Trophoblast cell (in vitro differentiated cells and primary cell): ENCODE results near the gene PSORS1C1.
"Not testable (repeated sequence)": the region's sequence is repeated elsewhere in the genome, so short reads cannot be mapped to it uniquely, and the experiment has no call there.

Source experiments
- DNase-seq, 2 donors: peaks; one replicate each; pipeline ENCODE4 v3.0.0-alpha.2; 2016
- H2AFZ ChIP-seq: 2 replicates; pipeline ENCODE4 v1.6.1; 2013; ENCODE audit warnings: low read length, moderate library complexity, mild to moderate bottlenecking; ENCODE audit not compliant: insufficient read depth, poor library complexity
- H2AK5ac ChIP-seq: 2 replicates; pipeline ENCODE4 v1.6.1; 2013; ENCODE audit warnings: mild to moderate bottlenecking, low read length
- H2BK120ac ChIP-seq: 2 replicates; pipeline ENCODE4 v1.6.1; 2013; ENCODE audit warnings: low read length, mild to moderate bottlenecking, moderate library complexity; ENCODE audit not compliant: insufficient read depth, poor library complexity
- H2BK12ac ChIP-seq: 2 replicates; pipeline ENCODE4 v1.6.1; 2013; ENCODE audit warnings: mild to moderate bottlenecking, low read length, moderate library complexity
- H2BK5ac ChIP-seq: 2 replicates; pipeline ENCODE4 v1.6.1; 2013; ENCODE audit warnings: low read length, low read depth, moderate library complexity, mild to moderate bottlenecking; ENCODE audit not compliant: poor library complexity
- H3K14ac ChIP-seq: 2 replicates; pipeline ENCODE4 v1.6.1; 2013; ENCODE audit warnings: mild to moderate bottlenecking, low read length
- H3K18ac ChIP-seq: 2 replicates; pipeline ENCODE4 v1.6.1; 2013; ENCODE audit warnings: mild to moderate bottlenecking, low read length
- H3K23ac ChIP-seq: 2 replicates; pipeline ENCODE4 v1.6.1; 2013; ENCODE audit warnings: low read length
- H3K27ac ChIP-seq: 2 replicates; pipeline ENCODE4 v1.5.1; 2013; ENCODE audit warnings: low read depth, mild to moderate bottlenecking, inconsistent platforms, low read length, moderate library complexity
- H3K27me3 ChIP-seq: 2 replicates; pipeline ENCODE4 v1.6.1; 2013; ENCODE audit warnings: inconsistent platforms, mild to moderate bottlenecking, low read length, moderate library complexity; ENCODE audit not compliant: insufficient read depth
- H3K36me3 ChIP-seq, 2 experiments: 1 replicate in 1 of 2; 2 replicates in 1 of 2; pipeline ENCODE4 v1.6.1; 2013; ENCODE audit warnings: low read length in 2 of 2, mild to moderate bottlenecking in 2 of 2, moderate library complexity in 1 of 2; ENCODE audit not compliant: insufficient read depth in 2 of 2, control insufficient read depth in 1 of 2
- H3K4ac ChIP-seq: 2 replicates; pipeline ENCODE4 v1.6.1; 2013; ENCODE audit warnings: low read depth, mild to moderate bottlenecking, low read length, moderate library complexity
- H3K4me1 ChIP-seq, 2 experiments: 1 replicate in 1 of 2; 2 replicates in 1 of 2; pipeline ENCODE4 v1.6.1; 2013; ENCODE audit warnings: low read length in 2 of 2, mild to moderate bottlenecking in 2 of 2, moderate library complexity in 1 of 2; ENCODE audit not compliant: insufficient read depth in 2 of 2, control insufficient read depth in 1 of 2
- H3K4me2 ChIP-seq: 2 replicates; pipeline ENCODE4 v1.6.1; 2013; ENCODE audit warnings: inconsistent platforms, mild to moderate bottlenecking, low read length, moderate library complexity
- H3K4me3 ChIP-seq: 2 replicates; pipeline ENCODE4 v1.5.1; 2013; ENCODE audit warnings: mild to moderate bottlenecking, low read depth, low read length, inconsistent platforms
- H3K79me1 ChIP-seq: one replicate; pipeline ENCODE4 v1.6.1; 2013; ENCODE audit warnings: low read length
- H3K79me2 ChIP-seq: 2 replicates; pipeline ENCODE4 v1.6.1; 2013; ENCODE audit warnings: low read length, mild to moderate bottlenecking; ENCODE audit not compliant: control insufficient read depth, insufficient read depth, poor library complexity
- H3K9ac ChIP-seq: 2 replicates; pipeline ENCODE4 v1.6.1; 2013; ENCODE audit warnings: mild to moderate bottlenecking, low read length
- H3K9me3 ChIP-seq: 2 replicates; pipeline ENCODE4 v1.6.1; 2013; ENCODE audit warnings: low read depth, mild to moderate bottlenecking, control low read depth, inconsistent platforms, low read length; ENCODE audit not compliant: insufficient read depth
- H4K12ac ChIP-seq: 2 replicates; pipeline ENCODE4 v1.6.1; 2013; ENCODE audit warnings: low read depth, mild to moderate bottlenecking, low read length, moderate library complexity
- H4K8ac ChIP-seq: 2 replicates; pipeline ENCODE4 v1.6.1; 2013; ENCODE audit warnings: low read depth, mild to moderate bottlenecking, low read length, moderate library complexity
- H4K91ac ChIP-seq: one replicate; pipeline ENCODE4 v1.6.1; 2013; ENCODE audit warnings: low read depth, mild to moderate bottlenecking, low read length, moderate library complexity
- WGBS: extraction: QIAGEN DNeasy Blood & Tissue Kit; methylation state at CpG from one replicate; pipeline ENCODE4 v1.1.7; 2013; ENCODE audit warnings: missing lambda C conversion rate; ENCODE audit not compliant: insufficient read length, insufficient coverage; ENCODE audit errors: extremely low coverage; 5-methylcytosine and 5-hydroxymethylcytosine counted together

The PSORS1C1 gene

DNA sequence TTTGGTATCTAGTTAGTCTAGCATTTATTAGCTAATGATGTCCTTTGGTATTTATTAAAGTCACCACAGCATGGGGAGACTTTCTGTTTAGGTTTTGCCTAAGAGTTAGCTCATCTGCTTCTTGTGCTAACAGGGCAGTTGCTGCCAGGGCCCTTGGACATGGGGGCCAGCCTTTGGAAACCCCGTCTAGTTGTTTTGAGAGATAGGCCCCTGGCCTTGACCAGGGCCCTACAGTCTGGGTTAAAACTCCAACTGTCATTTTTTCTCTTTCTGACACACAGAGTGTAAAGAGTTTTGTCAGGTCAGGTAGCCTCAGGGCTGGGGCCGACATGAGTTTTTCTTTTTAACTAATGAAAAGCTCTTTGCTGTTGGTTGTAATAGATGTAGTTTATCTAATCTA lies 68.7 kb downstream of the PSORS1C1 start:
- H2BK12ac ChIP-seq, H3K14ac ChIP-seq, H4K91ac ChIP-seq, H3K4me3 ChIP-seq, H3K4me2 ChIP-seq, H3K27me3 ChIP-seq, H3K9ac ChIP-seq, H2BK120ac ChIP-seq, H4K12ac ChIP-seq, H3K36me3 ChIP-seq, H2AFZ ChIP-seq, H3K4me1 ChIP-seq, H4K8ac ChIP-seq, H3K9me3 ChIP-seq, DNase-seq, H2BK5ac ChIP-seq, H3K79me1 ChIP-seq, H3K4ac ChIP-seq, H2AK5ac ChIP-seq, H3K27ac ChIP-seq, H3K18ac ChIP-seq, H3K79me2 ChIP-seq, H3K23ac ChIP-seq: not testable (repeated sequence)
- no CpG with 5 or more reads among the region's 2 CpGs for WGBS

DNA sequence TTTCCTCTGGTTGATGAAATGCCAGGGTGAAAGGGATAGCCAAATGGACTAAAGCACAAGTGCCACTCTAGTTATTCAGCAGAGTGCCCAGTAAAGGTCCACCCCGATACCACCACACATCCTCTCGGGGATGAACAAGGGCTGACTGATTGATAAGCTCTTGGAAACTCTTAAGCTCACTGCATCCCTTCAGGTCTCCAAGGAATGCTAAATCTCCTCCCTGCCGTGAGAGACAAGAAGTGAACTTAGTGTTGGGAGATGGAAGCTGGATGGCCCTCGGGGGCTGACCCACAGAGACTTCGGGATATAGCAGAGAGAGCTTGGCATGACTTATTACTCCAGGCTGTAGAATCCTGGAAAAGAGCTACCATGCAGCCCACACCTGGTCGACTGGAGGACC lies 69.3 kb downstream of the PSORS1C1 start:
- H3K27me3 ChIP-seq, H3K4me3 ChIP-seq, H2BK12ac ChIP-seq, H3K79me2 ChIP-seq, H3K4me1 ChIP-seq, H3K36me3 ChIP-seq, H3K9ac ChIP-seq, H4K8ac ChIP-seq, H3K4ac ChIP-seq, DNase-seq, H2BK120ac ChIP-seq, H2AFZ ChIP-seq, H3K23ac ChIP-seq, H2AK5ac ChIP-seq, H3K79me1 ChIP-seq, H3K14ac ChIP-seq, H2BK5ac ChIP-seq, H3K9me3 ChIP-seq, H4K91ac ChIP-seq, H4K12ac ChIP-seq, H3K4me2 ChIP-seq, H3K27ac ChIP-seq, H3K18ac ChIP-seq: not testable (repeated sequence)
- no CpG with 5 or more reads among the region's 6 CpGs for WGBS

DNA sequence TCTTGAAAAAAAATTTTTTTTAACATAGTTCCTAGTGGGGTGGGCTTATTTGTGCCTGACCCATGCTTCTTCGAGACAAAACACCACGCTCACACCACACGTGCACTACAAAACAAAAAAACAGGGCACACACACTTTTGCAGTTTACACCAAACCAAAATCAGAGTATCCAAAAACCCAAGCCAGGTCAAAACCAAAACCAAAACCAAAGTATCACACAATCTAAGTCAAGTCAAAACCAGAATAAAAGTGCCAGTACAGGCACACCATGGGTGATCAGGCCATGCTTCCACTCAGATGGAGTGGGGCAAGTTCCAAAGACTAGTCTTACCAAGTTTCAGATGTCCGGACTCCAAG lies 71.1 kb downstream of the PSORS1C1 start:
- H3K9ac ChIP-seq, H3K4ac ChIP-seq, H3K14ac ChIP-seq, H3K36me3 ChIP-seq, H3K27me3 ChIP-seq, H3K9me3 ChIP-seq, H3K27ac ChIP-seq, H3K79me1 ChIP-seq, H3K4me1 ChIP-seq, H3K79me2 ChIP-seq, H2BK120ac ChIP-seq, H4K12ac ChIP-seq, H2BK12ac ChIP-seq, H4K91ac ChIP-seq, H2BK5ac ChIP-seq, H3K4me2 ChIP-seq, H3K18ac ChIP-seq, H2AFZ ChIP-seq, H2AK5ac ChIP-seq, DNase-seq, H3K4me3 ChIP-seq, H4K8ac ChIP-seq, H3K23ac ChIP-seq: not testable (repeated sequence)
- no CpG with 5 or more reads among the region's 4 CpGs for WGBS

DNA sequence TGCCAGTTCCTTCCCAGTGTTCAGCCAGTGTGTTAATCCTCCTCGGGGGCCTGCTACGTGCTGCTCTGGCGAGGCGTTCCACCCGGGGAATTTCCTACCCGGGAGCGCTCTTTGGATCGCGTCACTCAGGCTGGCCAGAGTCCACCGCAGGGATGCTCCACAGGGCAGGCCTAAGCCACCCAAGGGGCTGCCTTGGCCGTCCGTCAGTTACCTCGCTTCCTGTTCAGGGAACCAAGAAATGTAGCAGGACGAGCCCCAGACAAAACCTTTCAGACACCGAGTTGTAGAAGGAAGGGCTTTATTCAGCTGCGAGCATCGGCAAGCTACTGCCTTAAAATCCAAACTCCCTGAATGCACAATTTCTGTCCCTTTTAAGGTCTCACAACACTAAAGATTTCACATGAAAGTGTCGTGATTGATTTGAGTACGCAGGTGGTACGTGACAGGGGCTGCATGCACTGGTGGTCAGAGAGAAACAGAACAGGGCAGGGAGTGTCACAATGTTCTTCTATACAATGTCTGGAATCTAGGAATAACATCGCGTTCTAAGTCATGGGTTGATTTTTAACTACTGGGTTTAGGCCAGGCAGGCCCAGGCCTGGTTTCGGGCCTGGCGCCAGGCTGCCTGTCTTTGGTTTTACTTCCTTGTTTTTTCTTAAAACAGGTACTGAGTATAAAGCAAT lies 71.6 kb downstream of the PSORS1C1 start:
- WGBS, result no CpG with 5 or more reads among the region's 24 CpGs
- Histone ChIP-seq H2BK12ac (no peak overlapping the region), H2BK5ac (no peak overlapping the region)

More for the DNA sequence above, 71.6 kb downstream of the PSORS1C1 start:
- no peak overlapping the region for H3K23ac ChIP-seq
- no peaks in the 10 kb centered on the region for H3K27me3 ChIP-seq
- H3K18ac ChIP-seq, result no peak overlapping the region
- H3K4me1 ChIP-seq, result no peaks in the 10 kb centered on the region
- H3K14ac ChIP-seq, result no peak overlapping the region
- H3K36me3 ChIP-seq, result peaks cover 0 to 2% of the 10 kb centered on the region in 2 experiments
- H4K8ac ChIP-seq, result no peak overlapping the region
- no peak overlapping the region for H3K27ac ChIP-seq
- H2AK5ac ChIP-seq, result no peak overlapping the region
- H2AFZ ChIP-seq, result no peak overlapping the region
- H3K4me3 ChIP-seq, result no peak overlapping the region
- no peak overlapping the region for H3K4me2 ChIP-seq
- H3K79me2 ChIP-seq, result no peaks in the 10 kb centered on the region
- H4K91ac ChIP-seq, result no peak overlapping the region
- no peak overlapping the region for H3K4ac ChIP-seq
- no peak overlapping the region for H3K9ac ChIP-seq
- H3K9me3 ChIP-seq, result no peaks in the 10 kb centered on the region
- DNase-seq, result no peak
- H4K12ac ChIP-seq, result no peak overlapping the region
- H3K79me1 ChIP-seq, result no peaks in the 10 kb centered on the region
- no peak overlapping the region for H2BK120ac ChIP-seq
